GM13977 (cell line): ENCODE data around the gene VCP.

Experiments used
- DNase-seq: peaks from one replicate; pipeline ENCODE4 v3.0.0; 2012; ENCODE audit warnings: low spot score
- CTCF ChIP-seq: IDR thresholded peaks from 2 replicates; pipeline ENCODE4 v1.5.1; 2012; ENCODE audit warnings: mild to moderate bottlenecking, control low read depth; ENCODE audit not compliant: insufficient read depth; ENCODE audit errors: extremely low read depth, missing control alignments
- in situ Hi-C: fragments of 300-500 bp; cut with MboI; formaldehyde crosslinking; loops from one replicate; pipeline ENCODE4 v1.12.0; 2022; ENCODE audit warnings: low sequenced_read_pairs, low pct_unique_long_range_greater_than_20kb, mixed read lengths, inconsistent platforms; ENCODE audit not compliant: unreplicated experiment

Gene VCP

GRCh38 chr9:35060548-35061207 is 11.7 kb downstream of the VCP start:
- DNase-seq, result no peak
- TF ChIP-seq CTCF, result no peak
- in situ Hi-C loops, result no loop called here

- TF ChIP-seq CTCF, result no peak
- no peak for DNase-seq
- in situ Hi-C loops, result loop anchor here (10.0 kb wide), 1 partner anchor 165 kb away; a partner anchor contains a TSS
Observed at GRCh38 chr9:35059438-35059837, 13.0 kb downstream of the VCP start.

- DNase-seq, result no peak
- in situ Hi-C loops, result loop anchor here (10.0 kb wide), 1 partner anchor 162 kb away; a partner anchor contains a TSS
- no peak for TF ChIP-seq CTCF
Observed at GRCh38 chr9:35057271-35057620, 15.2 kb downstream of the VCP start.

- in situ Hi-C loops, result loop anchor here (10.0 kb wide), 1 partner anchor 162 kb away; a partner anchor contains a TSS
- TF ChIP-seq CTCF, result no peak
Observed at GRCh38 chr9:35056571-35057270, 15.7 kb downstream of the VCP start.

GRCh38 chr9:35054871-35055644 is 17.4 kb downstream of the VCP start:
- no peak for DNase-seq
- TF ChIP-seq CTCF, result no peak
- in situ Hi-C loops, result loop anchor here (10.0 kb wide), 1 partner anchor 160 kb away; a partner anchor contains a TSS

More at GRCh38 chr9:35056571-35057270, 15.7 kb downstream of the VCP start:
- DNase-seq, result no peak

GRCh38 chr9:35054185-35054835 is 18.1 kb downstream of the VCP start:
- no peak for TF ChIP-seq CTCF
- DNase-seq, result no peak
- in situ Hi-C loops, result loop anchor here (10.0 kb wide), 1 partner anchor 160 kb away; a partner anchor contains a TSS
